OCI-LY7 (cell line): Measurements from ENCODE around the gene ARHGEF11. TPM values are rescaled to one million over a fixed set of nuclear protein-coding genes. Genes with fewer than 3 reads are reported as not detected.

Source experiments
- BruUV-seq: library from RNA; stranded (reverse); fragments of 400-500 nt; replicated peaks from 2 replicates; lab custom pipeline; 2021; lab: Mats Ljungman, UMichigan
- CTCF ChIA-PET: fragments of 300-600 bp; sonication (Branson Sonifier 250); formaldehyde crosslinking; loops from one replicate; lab custom pipeline; 2022; ENCODE audit warnings: antibody characterized with exemption; ENCODE audit not compliant: unreplicated experiment; lab: Charles Lee
- POLR2A ChIA-PET: fragments of 300-600 bp; sonication (Branson Sonifier 250); formaldehyde crosslinking; loops from one replicate; lab custom pipeline; 2022; ENCODE audit warnings: antibody characterized with exemption; lab: Charles Lee
- DNase-seq: peaks from one replicate; pipeline ENCODE4 v3.0.0-alpha.2; 2015; ENCODE audit warnings: low spot score
- H2AFZ ChIP-seq: fragments of 200-600 bp; sonication (generic), shearing (Covaris generic); 2 replicates; pipeline ENCODE4 v1.6.1; 2014; ENCODE audit warnings: mild to moderate bottlenecking, antibody characterized with exemption, low read length, moderate library complexity
- H3K27ac ChIP-seq: fragments of 200-600 bp; sonication (generic); 2 replicates; pipeline ENCODE4 v1.5.1; 2014; ENCODE audit warnings: mixed run types, low read depth, mild to moderate bottlenecking, moderate library complexity, low read length, inconsistent platforms; ENCODE audit not compliant: poor library complexity, severe bottlenecking
- H3K36me3 ChIP-seq: fragments of 200-600 bp; sonication (generic); 2 replicates; pipeline ENCODE4 v1.6.1; 2014; ENCODE audit warnings: mild to moderate bottlenecking, antibody characterized with exemption, low read length, moderate library complexity, mixed read lengths; ENCODE audit not compliant: insufficient read depth
- H3K4me1 ChIP-seq: fragments of 200-600 bp; sonication (generic); 2 replicates; pipeline ENCODE4 v1.5.1; 2014; ENCODE audit warnings: mild to moderate bottlenecking, low read length; ENCODE audit not compliant: insufficient read depth, poor library complexity, severe bottlenecking
- H3K4me2 ChIP-seq: fragments of 200-600 bp; sonication (generic); 2 replicates; pipeline ENCODE4 v1.6.1; 2014; ENCODE audit warnings: mild to moderate bottlenecking, low read length
- H3K4me3 ChIP-seq: fragments of 200-600 bp; sonication (generic); 2 replicates; pipeline ENCODE4 v1.5.1; 2014; ENCODE audit warnings: mild to moderate bottlenecking, low read depth, low read length; ENCODE audit not compliant: poor library complexity, severe bottlenecking
- H3K79me2 ChIP-seq: fragments of 200-600 bp; sonication (generic); 2 replicates; pipeline ENCODE4 v1.6.1; 2016; ENCODE audit warnings: low read depth, mild to moderate bottlenecking, low read length, moderate library complexity, mixed read lengths; ENCODE audit not compliant: insufficient read depth
- H3K9me2 ChIP-seq: fragments of 200-600 bp; sonication (generic); 2 replicates; pipeline ENCODE4 v1.6.1; 2016; ENCODE audit warnings: mild to moderate bottlenecking, low read length, mixed read lengths; ENCODE audit not compliant: insufficient read depth
- H3K9me3 ChIP-seq: fragments of 200-600 bp; sonication (generic); 2 replicates; pipeline ENCODE4 v1.6.1; 2014; ENCODE audit warnings: mild to moderate bottlenecking, mixed run types, low read length, mixed read lengths
- H4K20me1 ChIP-seq: fragments of 200-600 bp; sonication (generic); 2 replicates; pipeline ENCODE4 v1.6.1; 2014; ENCODE audit warnings: mild to moderate bottlenecking, antibody characterized with exemption, low read length, moderate library complexity, mixed read lengths; ENCODE audit not compliant: insufficient read depth
- EZH2phosphoT487 ChIP-seq: fragments of 200-600 bp; sonication (generic); IDR thresholded peaks from 2 replicates; pipeline ENCODE4 v1.6.1; 2018; ENCODE audit warnings: low read depth, borderline replicate concordance, mild to moderate bottlenecking, mixed run types, antibody characterized with exemption, low read length, moderate library complexity, mixed read lengths
- intact Hi-C: fragments of 100-400 bp; cut with micrococcal nuclease; formaldehyde crosslinking; loops from one replicate; pipeline ENCODE4 v1.10.0; 2022; ENCODE audit not compliant: unreplicated experiment
- total RNA-seq, 2 experiments: library from RNA; depleted of rRNA in 1 of 2; stranded (reverse); fragments of >200 nt in 1 of 2; shearing (Covaris generic) in 1 of 2; gene quantifications; 2 replicates each; pipeline ENCODE4 v1.2.3, GENCODE V29; 2014 to 2022
- TF ChIP-seq, protein P1 (sequence below): fragments of 200-600 bp; sonication (generic); conservative IDR thresholded peaks from 2 replicates; pipeline ENCODE4 v1.5.1; 2014; ENCODE audit warnings: mild to moderate bottlenecking, antibody characterized with exemption, low read length, moderate library complexity, mixed read lengths

The ARHGEF11 gene
- total RNA-seq, 2 experiments from 2014 or later, result 1.5 to 3.4 TPM

DNA sequence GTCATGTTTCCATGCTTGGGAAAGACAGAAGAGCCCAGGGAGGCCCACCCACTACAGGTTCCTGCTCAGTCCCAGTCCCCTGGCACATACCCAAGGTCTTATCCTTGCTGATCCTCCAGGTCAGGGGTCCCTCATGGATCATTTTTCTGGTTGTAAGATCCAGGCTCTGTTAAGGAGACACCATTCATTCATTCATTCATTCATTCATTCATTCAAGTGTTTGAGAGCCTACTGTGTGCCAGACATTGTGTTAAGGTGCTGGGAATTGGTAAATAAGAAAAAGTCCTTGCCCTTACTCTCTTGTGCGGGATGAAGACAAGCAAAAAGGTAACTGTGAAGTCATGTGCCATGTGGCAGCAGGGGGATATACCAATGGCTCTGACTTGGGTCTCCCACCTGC is 101.3 kb downstream of the ARHGEF11 start:
- no TSS peak for BruUV-seq
- no peaks in the 10 kb centered on the region for H3K4me1 ChIP-seq
- TF ChIP-seq, protein P1, sequence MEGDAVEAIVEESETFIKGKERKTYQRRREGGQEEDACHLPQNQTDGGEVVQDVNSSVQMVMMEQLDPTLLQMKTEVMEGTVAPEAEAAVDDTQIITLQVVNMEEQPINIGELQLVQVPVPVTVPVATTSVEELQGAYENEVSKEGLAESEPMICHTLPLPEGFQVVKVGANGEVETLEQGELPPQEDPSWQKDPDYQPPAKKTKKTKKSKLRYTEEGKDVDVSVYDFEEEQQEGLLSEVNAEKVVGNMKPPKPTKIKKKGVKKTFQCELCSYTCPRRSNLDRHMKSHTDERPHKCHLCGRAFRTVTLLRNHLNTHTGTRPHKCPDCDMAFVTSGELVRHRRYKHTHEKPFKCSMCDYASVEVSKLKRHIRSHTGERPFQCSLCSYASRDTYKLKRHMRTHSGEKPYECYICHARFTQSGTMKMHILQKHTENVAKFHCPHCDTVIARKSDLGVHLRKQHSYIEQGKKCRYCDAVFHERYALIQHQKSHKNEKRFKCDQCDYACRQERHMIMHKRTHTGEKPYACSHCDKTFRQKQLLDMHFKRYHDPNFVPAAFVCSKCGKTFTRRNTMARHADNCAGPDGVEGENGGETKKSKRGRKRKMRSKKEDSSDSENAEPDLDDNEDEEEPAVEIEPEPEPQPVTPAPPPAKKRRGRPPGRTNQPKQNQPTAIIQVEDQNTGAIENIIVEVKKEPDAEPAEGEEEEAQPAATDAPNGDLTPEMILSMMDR, result no peak
- no peak for TF ChIP-seq EZH2phosphoT487
- no peaks in the 10 kb centered on the region for H4K20me1 ChIP-seq
- H3K4me2 ChIP-seq, result no peak overlapping the region
- no peak overlapping the region for H3K27ac ChIP-seq
- H3K36me3 ChIP-seq, result no peaks in the 10 kb centered on the region
- H3K79me2 ChIP-seq, result no peaks in the 10 kb centered on the region
- no peaks in the 10 kb centered on the region for H3K9me3 ChIP-seq
- CTCF ChIA-PET, result no interaction called here
- H2AFZ ChIP-seq, result no peak overlapping the region
- POLR2A ChIA-PET, result no interaction called here
- H3K9me2 ChIP-seq, result no peaks in the 10 kb centered on the region
- no peak overlapping the region for H3K4me3 ChIP-seq
- DNase-seq, result no peak
- intact Hi-C loops, result no loop called here

DNA sequence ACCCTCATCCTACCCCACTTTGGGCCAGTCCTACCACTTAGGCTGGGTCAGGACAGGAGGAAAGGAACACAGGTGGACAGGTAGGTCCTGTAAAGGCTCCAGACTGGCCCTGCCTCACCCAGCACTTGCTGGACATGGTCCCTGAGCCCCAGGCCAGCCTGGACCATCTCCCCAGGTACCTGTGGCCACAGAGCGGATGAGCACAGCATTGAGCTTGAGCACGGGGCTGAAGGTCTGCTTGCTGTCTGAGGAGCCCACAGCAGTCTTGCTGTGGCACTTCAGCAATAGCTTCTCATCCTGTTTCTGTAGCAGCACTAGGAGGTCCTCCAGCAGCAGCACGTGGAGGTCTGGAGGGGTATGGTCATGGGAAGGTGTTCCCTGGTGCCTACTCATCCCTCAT is 101.8 kb downstream of the ARHGEF11 start:
- intact Hi-C loops, result no loop called here
- DNase-seq, result no peak
- Histone ChIP-seq H3K36me3 (no peaks in the 10 kb centered on the region), H3K79me2 (no peaks in the 10 kb centered on the region), H4K20me1 (no peaks in the 10 kb centered on the region), H3K4me2 (no peak overlapping the region), H3K9me2 (no peaks in the 10 kb centered on the region), H2AFZ (no peak overlapping the region), H3K27ac (no peak overlapping the region), H3K9me3 (no peaks in the 10 kb centered on the region), H3K4me1 (no peaks in the 10 kb centered on the region), H3K4me3 (no peak overlapping the region)
- POLR2A ChIA-PET, result no interaction called here
- TF ChIP-seq EZH2phosphoT487, result no peak
- TF ChIP-seq, protein P1, result no peak
- CTCF ChIA-PET, result no interaction called here
- no TSS peak for BruUV-seq

DNA sequence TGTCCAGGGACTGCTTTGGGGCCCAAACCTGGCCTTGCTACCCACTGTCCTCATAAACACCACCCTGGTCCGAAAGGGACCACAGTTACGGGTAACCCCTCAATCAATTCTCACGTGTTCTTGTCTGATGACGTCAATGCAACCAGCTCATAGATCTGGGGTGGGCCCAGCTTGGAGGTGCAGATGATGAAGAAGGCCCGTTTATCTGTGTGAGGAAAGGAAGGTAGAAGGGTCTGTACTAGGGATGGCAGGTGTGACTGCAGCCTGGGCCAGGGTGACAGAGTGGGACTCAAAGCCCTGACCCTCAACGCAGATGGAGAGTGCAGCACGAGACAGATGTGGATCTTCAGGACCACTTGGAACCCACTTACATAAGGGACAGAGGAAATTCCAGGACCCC is 103.0 kb downstream of the ARHGEF11 start:
- no peak overlapping the region for H2AFZ ChIP-seq
- intact Hi-C loops, result no loop called here
- ChIA-PET POLR2A (no interaction called here), CTCF (no interaction called here)
- no TSS peak for BruUV-seq
- no peak overlapping the region for H3K27ac ChIP-seq
- no peaks in the 10 kb centered on the region for H3K36me3 ChIP-seq
- no peaks in the 10 kb centered on the region for H3K9me2 ChIP-seq
- no peaks in the 10 kb centered on the region for H3K9me3 ChIP-seq
- H3K79me2 ChIP-seq, result no peaks in the 10 kb centered on the region
- H4K20me1 ChIP-seq, result no peaks in the 10 kb centered on the region
- H3K4me2 ChIP-seq, result no peak overlapping the region
- TF ChIP-seq, protein P1, result no peak
- TF ChIP-seq EZH2phosphoT487, result no peak
- no peak overlapping the region for H3K4me3 ChIP-seq
- H3K4me1 ChIP-seq, result no peaks in the 10 kb centered on the region
- no peak for DNase-seq
